GM19372 (cell line): ENCODE results near the gene TRAPPC8.
"Not testable (repeated sequence)": the region's sequence is repeated elsewhere in the genome, so short reads cannot be mapped to it uniquely, and the experiment has no call there.

Experiments used
- ATAC-seq: cut with Tn5 transposase; IDR thresholded peaks from one replicate; pipeline ENCODE4 v1.9.1; 2021; ENCODE audit warnings: mild to moderate bottlenecking, low read depth, moderate library complexity; ENCODE audit not compliant: unreplicated experiment

The TRAPPC8 gene

GRCh38 chr18:31942999-31943877, at the start of gene TRAPPC8:
TRAPPC8 (minus strand) TSS chr18:31943128; CDS start chr18:31942764, 364 bp downstream.
- ATAC-seq: peak; percentile 81

- peak; percentile 98 for ATAC-seq
These were observed 47.9 kb upstream of the TRAPPC8 start for GRCh38 chr18:31990823-31991222.

GRCh38 chr18:31983976-31984375, 41.0 kb upstream of the TRAPPC8 start:
- no peak for ATAC-seq

GRCh38 chr18:31983020-31983419, 40.1 kb upstream of the TRAPPC8 start:
- no peak for ATAC-seq

- no peak for ATAC-seq
These were observed 37.9 kb upstream of the TRAPPC8 start for GRCh38 chr18:31980863-31981262.

- ATAC-seq: no peak
These were observed 36.8 kb upstream of the TRAPPC8 start for GRCh38 chr18:31979714-31980113.

- ATAC-seq: no peak
These were observed 35.7 kb upstream of the TRAPPC8 start for GRCh38 chr18:31978616-31979015.

- no peak for ATAC-seq
These were observed 34.4 kb upstream of the TRAPPC8 start for GRCh38 chr18:31977270-31977872.

GRCh38 chr18:31976242-31976641, 33.3 kb upstream of the TRAPPC8 start:
- ATAC-seq: no peak

- no peak for ATAC-seq
These were observed 31.1 kb upstream of the TRAPPC8 start for GRCh38 chr18:31973929-31974546.

- ATAC-seq: no peak
These were observed 27.7 kb upstream of the TRAPPC8 start for GRCh38 chr18:31970617-31971016.

GRCh38 chr18:31965316-31965970, 22.5 kb upstream of the TRAPPC8 start:
- ATAC-seq: no peak

GRCh38 chr18:31957728-31958127, 14.8 kb upstream of the TRAPPC8 start:
- ATAC-seq: no peak

- no peak for ATAC-seq
These were observed 11.4 kb upstream of the TRAPPC8 start for GRCh38 chr18:31954349-31954748.

- not testable (repeated sequence) for ATAC-seq
These were observed 10.8 kb upstream of the TRAPPC8 start for GRCh38 chr18:31953699-31954098.

- no peak for ATAC-seq
These were observed 9.3 kb upstream of the TRAPPC8 start for GRCh38 chr18:31952223-31952622.

GRCh38 chr18:31950583-31950982, 7.7 kb upstream of the TRAPPC8 start:
- ATAC-seq: no peak

GRCh38 chr18:31948349-31948748, 5.4 kb upstream of the TRAPPC8 start:
- ATAC-seq: not testable (repeated sequence)

GRCh38 chr18:31946305-31947046, 3.5 kb upstream of the TRAPPC8 start:
- no peak for ATAC-seq
